SK-N-SH (cell line): ENCODE results near the gene GRB10. TPM values are rescaled to one million over a fixed set of nuclear protein-coding genes. Genes with fewer than 3 reads are reported as not detected.

Experiments used
- CTCF ChIA-PET: fragments of 300-600, 350-600 bp; formaldehyde crosslinking; extraction: SDS; loops from one replicate; lab custom pipeline; 2021; lab: Yijun Ruan, JAX
- POLR2A ChIA-PET: fragments of 350-600 bp; sonication (Branson Sonifier 250); formaldehyde crosslinking; extraction: SDS; loops from one replicate; lab custom pipeline; 2020; ENCODE audit warnings: antibody characterized with exemption, inconsistent platforms; lab: Yijun Ruan, JAX
- DNase-seq: peaks from one replicate; pipeline ENCODE4 v3.0.0; 2012
- H2AFZ ChIP-seq: fragments of 200-600 bp; sonication (generic); 2 replicates; pipeline ENCODE4 v1.8.1; 2016; ENCODE audit warnings: antibody characterized with exemption, mild to moderate bottlenecking, low read depth
- H3F3A ChIP-seq: fragments of 200-600 bp; sonication (generic); replicated peaks from 2 replicates; pipeline ENCODE3; 2016; ENCODE audit warnings: antibody characterized with exemption, mild to moderate bottlenecking; ENCODE audit not compliant: insufficient read depth
- H3K27ac ChIP-seq, 2 experiments: fragments of 200-500 bp in 1 of 2; fragments of 200-600 bp in 1 of 2; sonication (Bioruptor generic) in 1 of 2; sonication (generic), shearing (Covaris generic) in 1 of 2; 2 replicates each; pipeline versions ENCODE4 v1.5.1 to v1.6.1; 2014 to 2016; ENCODE audit warnings: low read depth in 2 of 2, inconsistent platforms in 1 of 2, low read length in 1 of 2, mild to moderate bottlenecking in 1 of 2, mixed read lengths in 1 of 2
- H3K27me3 ChIP-seq: fragments of 200-600 bp; sonication (generic), shearing (Covaris generic); 2 replicates; pipeline ENCODE4 v1.6.1; 2016; ENCODE audit warnings: mixed run types; ENCODE audit not compliant: insufficient read depth
- H3K36me3 ChIP-seq, 2 experiments: fragments of 200-500 bp in 1 of 2; fragments of 200-600 bp in 1 of 2; sonication (Bioruptor generic) in 1 of 2; sonication (generic) in 1 of 2; replicated peaks in 1 of 2; 2 replicates each; pipeline versions ENCODE3 to v1.5.1; 2014 to 2016; ENCODE audit warnings: low read length in 1 of 2, mild to moderate bottlenecking in 1 of 2; ENCODE audit not compliant: insufficient read depth in 2 of 2, control insufficient read depth in 1 of 2
- H3K4me1 ChIP-seq, 2 experiments: fragments of 200-500 bp in 1 of 2; fragments of 200-600 bp in 1 of 2; sonication (Bioruptor generic) in 1 of 2; sonication (generic), shearing (Covaris generic) in 1 of 2; 2 replicates each; pipeline versions ENCODE4 v1.5.1 to v1.6.1; 2014 to 2016; ENCODE audit warnings: low read depth in 1 of 2, low read length in 1 of 2, mixed run types in 1 of 2; ENCODE audit not compliant: insufficient read depth in 2 of 2, control insufficient read depth in 1 of 2
- H3K4me2 ChIP-seq: fragments of 200-600 bp; sonication (generic), shearing (Covaris generic); 2 replicates; pipeline ENCODE4 v1.6.1; 2017; ENCODE audit warnings: mixed run types
- H3K4me3 ChIP-seq, 2 experiments: fragments of 200-500 bp in 1 of 2; fragments of 200-600 bp in 1 of 2; sonication (Bioruptor generic) in 1 of 2; sonication (generic), shearing (Covaris generic) in 1 of 2; 2 replicates each; pipeline versions ENCODE4 v1.5.1 to v1.8.1; 2014 to 2016; ENCODE audit warnings: low read depth in 2 of 2, inconsistent platforms in 1 of 2, low read length in 1 of 2, mild to moderate bottlenecking in 1 of 2, mixed read lengths in 1 of 2, moderate library complexity in 1 of 2
- H3K79me2 ChIP-seq: fragments of 200-600 bp; sonication (generic); 2 replicates; pipeline ENCODE4 v1.8.1; 2017; ENCODE audit warnings: mild to moderate bottlenecking; ENCODE audit not compliant: insufficient read depth
- H3K9ac ChIP-seq: fragments of 200-600 bp; sonication (generic); 2 replicates; pipeline ENCODE4 v1.6.1; 2017; ENCODE audit warnings: mixed run types
- H3K9me2 ChIP-seq: fragments of 200-600 bp; sonication (generic); 2 replicates; pipeline ENCODE4 v1.6.1; 2017; ENCODE audit warnings: mixed run types
- H3K9me3 ChIP-seq: fragments of 200-600 bp; sonication (generic); 2 replicates; pipeline ENCODE4 v1.6.1; 2017; ENCODE audit warnings: mixed run types, mild to moderate bottlenecking, moderate library complexity
- H4K20me1 ChIP-seq: fragments of 200-600 bp; sonication (generic); 2 replicates; pipeline ENCODE4 v1.6.1; 2017; ENCODE audit warnings: mild to moderate bottlenecking, mixed run types; ENCODE audit not compliant: insufficient read depth
- CHD2 ChIP-seq: fragments of 150-350 bp; IDR thresholded peaks from 2 replicates; pipeline ENCODE4 v1.6.1; 2018; ENCODE audit warnings: low read length; ENCODE audit not compliant: partially characterized antibody
- ELF1 ChIP-seq: IDR thresholded peaks from 2 replicates; pipeline ENCODE4 v1.4.0; 2012
- EP300 ChIP-seq, 2 experiments: IDR thresholded peaks; 2 replicates each; pipeline versions ENCODE4 v1.4.0 to v1.6.1; 2012; ENCODE audit warnings: borderline replicate concordance in 1 of 2, low read depth in 1 of 2, low read length in 1 of 2
- EZH2phosphoT487 ChIP-seq: fragments of 200-600 bp; sonication (generic); IDR thresholded peaks from 2 replicates; pipeline ENCODE4 v1.6.1; 2017; ENCODE audit warnings: low read depth, mixed run types, mild to moderate bottlenecking, antibody characterized with exemption, moderate library complexity, borderline replicate concordance
- FOXJ3 ChIP-seq: sonication (generic); formaldehyde crosslinking; IDR thresholded peaks from 2 replicates; pipeline ENCODE4 v1.5.1; 2020; ENCODE audit warnings: mild to moderate bottlenecking, missing genetic modification reagents
- FOXM1 ChIP-seq: IDR thresholded peaks from 2 replicates; pipeline ENCODE4 v1.4.0; 2012; ENCODE audit warnings: low read depth, mild to moderate bottlenecking
- GABPA ChIP-seq: IDR thresholded peaks from 2 replicates; pipeline ENCODE4 v1.4.0; 2012; ENCODE audit warnings: low read depth, mild to moderate bottlenecking
- MXI1 ChIP-seq: IDR thresholded peaks from 2 replicates; pipeline ENCODE4 v1.6.1; 2012; ENCODE audit warnings: mild to moderate bottlenecking, low read depth, low read length, improper control_type of control experiment
- NRF1 ChIP-seq: IDR thresholded peaks from 2 replicates; pipeline ENCODE4 v1.6.1; 2012; ENCODE audit warnings: low read depth, mild to moderate bottlenecking, low read length
- RAD21 ChIP-seq: IDR thresholded peaks from 2 replicates; pipeline ENCODE4 v1.6.1; 2012; ENCODE audit warnings: mild to moderate bottlenecking, low read length
- RXRA ChIP-seq: IDR thresholded peaks from 2 replicates; pipeline ENCODE4 v1.4.0; 2012; ENCODE audit warnings: low read depth, mild to moderate bottlenecking, borderline replicate concordance
- SIN3A ChIP-seq: IDR thresholded peaks from 2 replicates; pipeline ENCODE4 v1.6.1; 2012; ENCODE audit warnings: low read depth, mild to moderate bottlenecking, low read length, moderate library complexity, borderline replicate concordance
- TAF1 ChIP-seq: IDR thresholded peaks from 2 replicates; pipeline ENCODE4 v1.6.1; 2012; ENCODE audit warnings: low read depth, mild to moderate bottlenecking, low read length, moderate library complexity, borderline replicate concordance
- TCF12 ChIP-seq: IDR thresholded peaks from 2 replicates; pipeline ENCODE4 v1.4.0; 2012
- YY1 ChIP-seq: IDR thresholded peaks from 2 replicates; pipeline ENCODE4 v1.4.0; 2012; ENCODE audit warnings: low read depth, mild to moderate bottlenecking
- WGBS: methylation state at CpG from one replicate; pipeline ENCODE4 v1.1.6; 2017; ENCODE audit warnings: low lambda C conversion rate; 5-methylcytosine and 5-hydroxymethylcytosine counted together
- polyA plus RNA-seq, 3 experiments: library from polyadenylated mRNA; depleted of rRNA; stranded (reverse); fragments of >200 nt; gene quantifications; 2 replicates each; pipeline ENCODE4 v1.2.3, GENCODE V29; 2012

Gene GRB10
- polyA plus RNA-seq, 1 of the 3 experiments (the other 2 are of a cell fraction) = 5.1 TPM

DNA sequence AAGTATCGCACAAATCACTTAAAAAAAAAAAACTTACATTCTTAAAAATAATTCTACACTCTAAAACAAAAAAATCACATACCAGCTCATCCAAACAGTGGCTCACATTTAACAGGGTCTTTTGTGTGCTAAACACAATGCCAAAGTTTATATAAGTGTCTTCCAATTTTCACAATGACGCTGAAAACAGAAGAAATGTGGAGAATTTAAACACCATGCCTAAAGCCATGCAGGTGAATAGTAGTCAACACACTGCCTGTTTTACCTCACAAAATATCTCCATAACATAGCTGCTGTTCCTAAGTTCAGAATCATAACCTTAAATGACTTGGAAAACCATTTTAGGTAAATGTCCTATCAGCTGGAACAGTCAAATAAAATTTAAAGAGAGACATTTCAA lies 55.0 kb downstream of the GRB10 start (continued):
- no peak for TF ChIP-seq EZH2phosphoT487
- TF ChIP-seq YY1 = no peak
- TF ChIP-seq SIN3A = no peak
- TF ChIP-seq TAF1 = no peak
- TF ChIP-seq RAD21 = no peak
- no peak for TF ChIP-seq FOXM1
- TF ChIP-seq FOXJ3 (CRISPR knock-in tag) = no peak
- TF ChIP-seq MXI1 = no peak
- TF ChIP-seq ELF1 = no peak
- TF ChIP-seq, all 33 proteins: peak for 0

DNA sequence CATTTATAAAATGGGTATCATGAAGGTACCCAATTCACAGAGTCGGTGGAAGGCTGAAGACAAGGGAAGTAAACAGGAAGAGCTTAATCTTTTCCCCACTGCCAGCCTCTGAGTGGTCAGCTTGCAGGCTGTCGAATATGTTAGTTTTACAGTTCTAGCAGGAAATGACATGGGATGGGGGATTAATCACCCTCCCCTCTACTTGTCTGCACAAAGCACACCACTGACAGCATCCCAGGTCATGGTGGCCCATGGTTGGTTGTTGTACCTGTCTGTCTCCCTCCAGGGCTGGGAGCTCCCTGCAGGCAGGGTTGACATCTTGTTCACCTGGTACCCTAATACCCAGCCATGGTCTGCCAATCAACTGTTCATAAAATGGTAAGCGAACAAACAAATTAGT lies 55.6 kb downstream of the GRB10 start:
- Histone ChIP-seq H3K36me3 (peaks cover 0 to 7% of the 10 kb centered on the region in 2 experiments), H3K4me1 (peaks cover 0 to 34% of the 10 kb centered on the region in 2 experiments; a peak in 2 of 4 replicates), H3K9me2 (no peaks in the 10 kb centered on the region), H3K27ac (no peak overlapping the region), H3F3A (peaks cover 26% of the 10 kb centered on the region), H3K4me2 (no peak overlapping the region), H4K20me1 (peaks cover 84% of the 10 kb centered on the region), H3K9me3 (no peaks in the 10 kb centered on the region), H2AFZ (no peak overlapping the region), H3K27me3 (no peaks in the 10 kb centered on the region), H3K79me2 (peaks cover 93% of the 10 kb centered on the region), H3K4me3 (no peak overlapping the region), H3K9ac (no peak overlapping the region)
- 43% methylated on average over 3 of the region's 3 CpGs for WGBS
- ChIA-PET CTCF (interaction anchor here (0.5 kb wide), 1 partner anchor 1717 kb away, joined by 4 read pairs; no protein-coding TSS in a partner anchor), POLR2A (no interaction called here)
- DNase-seq = no peak
- no peak for TF ChIP-seq FOXM1
- TF ChIP-seq GABPA = 0 out of 2 replicates have a peak, but pooled peaks have one; percentile 12

DNA sequence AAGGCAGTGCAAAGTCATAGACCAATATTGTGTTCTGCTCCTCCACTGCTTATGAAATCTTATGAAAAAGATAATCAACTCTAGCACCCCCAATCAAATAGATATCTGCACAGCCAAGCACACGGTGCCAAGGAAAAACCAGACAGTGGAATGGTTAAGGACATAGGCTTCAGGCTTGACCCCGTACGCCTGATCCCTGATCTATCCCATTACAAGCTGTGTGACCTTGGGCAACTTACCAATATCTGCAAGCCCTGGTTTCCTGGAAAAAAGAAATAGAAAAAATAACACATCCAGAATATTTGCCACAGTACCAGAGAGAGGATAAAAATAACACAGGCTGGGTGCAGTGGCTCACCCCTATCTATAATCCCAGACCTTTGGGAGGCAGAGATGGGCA lies 56.9 kb downstream of the GRB10 start:
- Histone ChIP-seq H3K27me3 (no peaks in the 10 kb centered on the region), H3K4me2 (no peak overlapping the region), H2AFZ (no peak overlapping the region), H3K9me2 (no peaks in the 10 kb centered on the region), H3K36me3 (peaks cover 0 to 7% of the 10 kb centered on the region in 2 experiments), H3K9me3 (no peaks in the 10 kb centered on the region), H3K4me1 (peaks cover 0 to 36% of the 10 kb centered on the region in 2 experiments; a peak in 3 of 4 replicates), H3K27ac (no peak overlapping the region), H3F3A (peaks cover 37% of the 10 kb centered on the region), H4K20me1 (peaks cover 83% of the 10 kb centered on the region), H3K9ac (no peak overlapping the region), H3K4me3 (no peak overlapping the region), H3K79me2 (peaks cover 89% of the 10 kb centered on the region)
- no peak for DNase-seq
- TF ChIP-seq CHD2 (no peak), NRF1 (no peak), EP300 (IDR thresholded peaks at IDR 0.05; ENCODE audit: borderline replicate concordance in 1 of 2, low read depth in 1 of 2, low read length in 1 of 2) (no peak), TCF12 (no peak), TAF1 (no peak), RXRA (no peak)
- POLR2A ChIA-PET = no interaction called here
- CTCF ChIA-PET = interaction anchor here (1.0 kb wide), 1 partner anchor 23 kb away, joined by 3 read pairs; no protein-coding TSS in a partner anchor
- WGBS = 46% methylated on average over 3 of the region's 3 CpGs
